Urinary bladder (tissue), 4 donors: ENCODE measurements around the gene SSH2. TPM values are rescaled to one million over a fixed set of nuclear protein-coding genes. Genes with fewer than 3 reads are reported as not detected.
A peak's percentile ranks its signal among the peaks of the same experiment; 100 is the strongest.
"Not testable (repeated sequence)": the region's sequence is repeated elsewhere in the genome, so short reads cannot be mapped to it uniquely, and the experiment has no call there.

Experiments
- DNase-seq: peaks from one replicate; pipeline ENCODE4 v3.0.0-alpha.2; 2015; ENCODE audit errors: extremely low spot score
- H3K27ac ChIP-seq: one replicate; pipeline ENCODE4 v1.5.1; 2013; ENCODE audit warnings: low read depth, mild to moderate bottlenecking, moderate library complexity
- H3K36me3 ChIP-seq: one replicate; pipeline ENCODE4 v1.6.1; 2013; ENCODE audit warnings: mild to moderate bottlenecking, moderate library complexity; ENCODE audit not compliant: insufficient read depth
- H3K4me1 ChIP-seq: one replicate; pipeline ENCODE4 v1.6.1; 2013; ENCODE audit warnings: mild to moderate bottlenecking, moderate library complexity; ENCODE audit not compliant: insufficient read depth
- H3K4me3 ChIP-seq: one replicate; pipeline ENCODE4 v1.5.1; 2013; ENCODE audit warnings: low read depth, low read length
- WGBS: extraction: QIAGEN DNeasy Blood & Tissue Kit; methylation state at CpG from one replicate; pipeline ENCODE4 v1.1.7; 2013; 5-methylcytosine and 5-hydroxymethylcytosine counted together
- polyA plus RNA-seq: library from polyadenylated mRNA; stranded (reverse); fragments of 200-250 nt; gene quantifications from one replicate; pipeline ENCODE4 v1.2.3, GENCODE V29; 2013
- total RNA-seq: library from RNA; depleted of rRNA; stranded (reverse); fragments of >200 nt; gene quantifications from one replicate; pipeline ENCODE4 v1.2.3, GENCODE V29; 2014
- donor health status: healthy with polysubstance abuse.
- donor health status: healthy.

The SSH2 gene
- total and polyA plus RNA-seq, 2 donors, result 11.9 to 18.0 TPM

- no peaks in the 10 kb centered on the region for H3K4me1 ChIP-seq
- no peak overlapping the region for H3K27ac ChIP-seq
- DNase-seq, result no peak
- WGBS, result 64% methylated on average over 3 of the region's 3 CpGs
- no peaks in the 10 kb centered on the region for H3K36me3 ChIP-seq
- no peak overlapping the region for H3K4me3 ChIP-seq
Measured at GRCh38 chr17:29948448-29949215, 18.6 kb upstream of the SSH2 start.

- Histone ChIP-seq H3K27ac (no peak overlapping the region), H3K4me1 (no peaks in the 10 kb centered on the region), H3K36me3 (no peaks in the 10 kb centered on the region), H3K4me3 (no peak overlapping the region)
- DNase-seq, result no peak
- 83% methylated on average over 2 of the region's 2 CpGs for WGBS
Measured at GRCh38 chr17:29945281-29945680, 15.3 kb upstream of the SSH2 start.

- 71% methylated on average over 1 of the region's 1 CpG for WGBS
- Histone ChIP-seq H3K4me1 (no peaks in the 10 kb centered on the region), H3K36me3 (no peaks in the 10 kb centered on the region), H3K4me3 (no peak within 1 kb of the TSS), H3K27ac (no peak within 1 kb of the TSS)
- DNase-seq, result no peak
Measured at GRCh38 chr17:29941334-29941733, 11.3 kb upstream of the SSH2 start, which contains the start of gene EFCAB5. EFCAB5 (plus strand) TSS chr17:29941634; CDS start chr17:29941797, 163 bp downstream.

GRCh38 chr17:29936724-29937123 is 6.7 kb upstream of the SSH2 start:
- 58% methylated on average over 2 of the region's 2 CpGs for WGBS
- Histone ChIP-seq H3K4me1 (no peaks in the 10 kb centered on the region), H3K36me3 (no peaks in the 10 kb centered on the region), H3K27ac (no peak overlapping the region), H3K4me3 (no peak overlapping the region)
- no peak for DNase-seq

GRCh38 chr17:29935909-29936308 is 5.9 kb upstream of the SSH2 start:
- H3K4me1 ChIP-seq, H3K4me3 ChIP-seq, H3K36me3 ChIP-seq, DNase-seq, H3K27ac ChIP-seq: not testable (repeated sequence)
- whole genome bisulfite sequencing, result 80% methylated on average over 3 of the region's 3 CpGs

- Histone ChIP-seq H3K4me1 (no peaks in the 10 kb centered on the region), H3K36me3 (no peaks in the 10 kb centered on the region), H3K27ac (no peak overlapping the region), H3K4me3 (no peak overlapping the region)
- DNase-seq, result no peak
- 44% methylated on average over 2 of the region's 2 CpGs for WGBS
Measured at GRCh38 chr17:29933379-29933778, 3.4 kb upstream of the SSH2 start.

- Histone ChIP-seq H3K4me1 (no peaks in the 10 kb centered on the region), H3K27ac (no peak overlapping the region), H3K36me3 (no peaks in the 10 kb centered on the region), H3K4me3 (no peak overlapping the region)
- under 1% methylated on average over 3 of the region's 3 CpGs for WGBS
- DNase-seq, result peak; percentile 66
Measured at GRCh38 chr17:29931231-29931932, 1.4 kb upstream of the SSH2 start.

- DNase-seq, result no peak
- 2% methylated on average over 20 of the region's 20 CpGs for WGBS
- Histone ChIP-seq H3K4me3 (peak overlapping the region; percentile 92), H3K36me3 (no peaks in the 10 kb centered on the region), H3K4me1 (no peaks in the 10 kb centered on the region), H3K27ac (peak overlapping the region; percentile 53)
Measured at GRCh38 chr17:29930409-29931010, 482 bp upstream of the SSH2 start.

- Histone ChIP-seq H3K36me3 (no peaks in the 10 kb centered on the region), H3K4me1 (no peaks in the 10 kb centered on the region), H3K4me3 (peak overlapping the region; percentile 92), H3K27ac (no peak overlapping the region)
- peak; percentile 23 for DNase-seq
- 1% methylated on average over 13 of the region's 13 CpGs for WGBS
Measured at GRCh38 chr17:29929006-29929532, 959 bp downstream of the SSH2 start.

- no peak for DNase-seq
- Histone ChIP-seq H3K36me3 (no peaks in the 10 kb centered on the region), H3K27ac (no peak overlapping the region), H3K4me3 (no peak overlapping the region), H3K4me1 (no peaks in the 10 kb centered on the region)
- WGBS, result 17% methylated on average over 1 of the region's 1 CpG
Measured at GRCh38 chr17:29927546-29927945, 2.5 kb downstream of the SSH2 start.

- WGBS, result 91% methylated on average over 1 of the region's 1 CpG
- Histone ChIP-seq H3K27ac (no peak overlapping the region), H3K4me3 (no peak overlapping the region), H3K36me3 (no peaks in the 10 kb centered on the region), H3K4me1 (no peaks in the 10 kb centered on the region)
- no peak for DNase-seq
Measured at GRCh38 chr17:29924786-29925185, 5.2 kb downstream of the SSH2 start.

GRCh38 chr17:29918922-29919856 is 10.8 kb downstream of the SSH2 start:
- 69% methylated on average over 3 of the region's 3 CpGs for WGBS
- H3K27ac ChIP-seq, result no peak overlapping the region

GRCh38 chr17:29918016-29918415 is 12.0 kb downstream of the SSH2 start:
- H3K27ac ChIP-seq, result no peak overlapping the region
- H3K36me3 ChIP-seq, result no peaks in the 10 kb centered on the region
- DNase-seq, result no peak
- WGBS, result 94% methylated on average over 1 of the region's 1 CpG
- H3K4me1 ChIP-seq, result no peaks in the 10 kb centered on the region
- no peak overlapping the region for H3K4me3 ChIP-seq

More at GRCh38 chr17:29918922-29919856, 10.8 kb downstream of the SSH2 start:
- H3K4me1 ChIP-seq, result no peaks in the 10 kb centered on the region
- no peak overlapping the region for H3K4me3 ChIP-seq
- no peaks in the 10 kb centered on the region for H3K36me3 ChIP-seq
- no peak for DNase-seq
